Neural cell (in vitro differentiated cells): Measurements from ENCODE around the gene NLRP3. TPM values are rescaled to one million over a fixed set of nuclear protein-coding genes. Genes with fewer than 3 reads are reported as not detected.

Experiments
- H2AFZ ChIP-seq: fragments of 200-600, 300-800 bp; sonication (generic), shearing (Covaris generic); 2 replicates; pipeline ENCODE4 v1.6.0; 2014; ENCODE audit warnings: low read depth, mild to moderate bottlenecking, antibody characterized with exemption, low read length, moderate library complexity
- H3F3A ChIP-seq: fragments of 200-600 bp; shearing (Covaris generic); 2 replicates; pipeline ENCODE4 v1.6.1; 2016; ENCODE audit warnings: mild to moderate bottlenecking, moderate library complexity, mixed read lengths, antibody characterized with exemption, low read length; ENCODE audit not compliant: insufficient read depth, poor library complexity, severe bottlenecking
- H3K27ac ChIP-seq: fragments of 200-600, 300-800 bp; sonication (generic), shearing (Covaris generic); 2 replicates; pipeline ENCODE4 v1.5.1; 2014; ENCODE audit warnings: mild to moderate bottlenecking, low read length, moderate library complexity
- H3K27me3 ChIP-seq: fragments of 300-800, 200-600 bp; sonication (generic), shearing (Covaris generic); 2 replicates; pipeline ENCODE4 v1.6.0; 2014; ENCODE audit warnings: mild to moderate bottlenecking, low read depth, low read length, moderate library complexity; ENCODE audit not compliant: insufficient read depth
- H3K36me3 ChIP-seq: fragments of 300-800, 200-600 bp; sonication (generic), shearing (Covaris generic); 2 replicates; pipeline ENCODE4 v1.5.1; 2014; ENCODE audit warnings: mild to moderate bottlenecking, antibody characterized with exemption, low read length, moderate library complexity; ENCODE audit not compliant: insufficient read depth
- H3K4me2 ChIP-seq: fragments of 300-800, 200-600 bp; sonication (generic), shearing (Covaris generic); 2 replicates; pipeline ENCODE4 v1.6.0; 2014; ENCODE audit warnings: mild to moderate bottlenecking, low read length
- H3K4me3 ChIP-seq: fragments of 300-800, 200-600 bp; sonication (generic), shearing (Covaris generic); 2 replicates; pipeline ENCODE4 v1.5.1; 2014; ENCODE audit warnings: mild to moderate bottlenecking, low read length, moderate library complexity
- H3K79me2 ChIP-seq: fragments of 200-600 bp; shearing (Covaris generic); replicated peaks from 2 replicates; pipeline ENCODE4 v1.6.0; 2014; ENCODE audit warnings: mild to moderate bottlenecking, low read length, moderate library complexity; ENCODE audit not compliant: insufficient read depth
- H3K9ac ChIP-seq: fragments of 300-800, 200-600 bp; sonication (generic), shearing (Covaris generic); 2 replicates; pipeline ENCODE4 v1.6.1; 2016; ENCODE audit warnings: mild to moderate bottlenecking, low read length, mixed read lengths
- H3K9me2 ChIP-seq: fragments of 200-600 bp; shearing (Covaris generic); 2 replicates; pipeline ENCODE4 v1.6.1; 2016; ENCODE audit warnings: mild to moderate bottlenecking, low read length, mixed read lengths; ENCODE audit not compliant: insufficient read depth
- H3K9me3 ChIP-seq: fragments of 200-600, 300-800 bp; sonication (generic), shearing (Covaris generic); 2 replicates; pipeline ENCODE4 v1.6.1; 2016; ENCODE audit warnings: mild to moderate bottlenecking, mixed run types, low read length, moderate library complexity, mixed read lengths
- H4K20me1 ChIP-seq: fragments of 200-600 bp; shearing (Covaris generic); 2 replicates; pipeline ENCODE4 v1.6.1; 2016; ENCODE audit warnings: mild to moderate bottlenecking, mixed run types; ENCODE audit not compliant: insufficient read depth
- CTCF ChIP-seq: fragments of 450-650 bp; IDR thresholded peaks from 2 replicates; pipeline ENCODE4 v1.5.1; 2014; ENCODE audit warnings: antibody characterized with exemption, mild to moderate bottlenecking, moderate library complexity; ENCODE audit not compliant: poor library complexity, severe bottlenecking
- EP300 ChIP-seq: fragments of 450-650 bp; conservative IDR thresholded peaks from 2 replicates; pipeline ENCODE4 v1.6.1; 2014; ENCODE audit warnings: antibody characterized with exemption, mild to moderate bottlenecking, moderate library complexity; ENCODE audit not compliant: poor library complexity, severe bottlenecking
- EZH2 ChIP-seq: fragments of 200-600, 300-800 bp; shearing (Covaris generic), sonication (generic); IDR thresholded peaks from 2 replicates; pipeline ENCODE4 v1.6.1; 2014; ENCODE audit warnings: antibody characterized with exemption, low read length, borderline replicate concordance, mild to moderate bottlenecking; ENCODE audit not compliant: insufficient read depth, poor library complexity, severe bottlenecking
- MXI1 ChIP-seq: fragments of 450-650 bp; conservative IDR thresholded peaks from 2 replicates; pipeline ENCODE4 v1.6.1; 2014; ENCODE audit warnings: antibody characterized with exemption, mild to moderate bottlenecking; ENCODE audit not compliant: poor library complexity, severe bottlenecking
- POLR2AphosphoS5 ChIP-seq: IDR thresholded peaks from 2 replicates; pipeline ENCODE4 v1.6.1; 2012
- RAD21 ChIP-seq: fragments of 450-650 bp; conservative IDR thresholded peaks from 2 replicates; pipeline ENCODE4 v1.6.1; 2014; ENCODE audit warnings: antibody characterized with exemption, mild to moderate bottlenecking, moderate library complexity
- REST ChIP-seq: IDR thresholded peaks from 2 replicates; pipeline ENCODE4 v1.6.1; 2012; ENCODE audit warnings: borderline replicate concordance
- SMC3 ChIP-seq: fragments of 450-650 bp; conservative IDR thresholded peaks from 2 replicates; pipeline ENCODE4 v1.6.1; 2014; ENCODE audit warnings: antibody characterized with exemption, mild to moderate bottlenecking, moderate library complexity; ENCODE audit not compliant: poor library complexity
- TAF1 ChIP-seq: IDR thresholded peaks from 2 replicates; pipeline ENCODE4 v1.6.1; 2012; ENCODE audit warnings: low read depth
- polyA plus RNA-seq: library from polyadenylated mRNA; depleted of rRNA; stranded (reverse); fragments of >200 nt; gene quantifications from 2 replicates; pipeline ENCODE4 v1.2.3, GENCODE V29; 2014

The NLRP3 gene
- polyA plus RNA-seq, 1 donor from 2014 or later, result 0.36 TPM

- Histone ChIP-seq H3F3A (no peaks in the 10 kb centered on the region), H3K27me3 (no peaks in the 10 kb centered on the region), H3K9me2 (no peaks in the 10 kb centered on the region), H3K79me2 (no peaks in the 10 kb centered on the region), H3K36me3 (no peaks in the 10 kb centered on the region), H3K4me3 (no peak overlapping the region), H2AFZ (no peak overlapping the region), H3K4me2 (no peak overlapping the region), H3K9ac (no peak overlapping the region), H4K20me1 (no peaks in the 10 kb centered on the region), H3K27ac (no peak overlapping the region), H3K9me3 (no peaks in the 10 kb centered on the region)
- TF ChIP-seq POLR2AphosphoS5 (no peak), RAD21 (no peak), EZH2 (no peak), REST (no peak), TAF1 (no peak), CTCF (no peak), MXI1 (no peak), SMC3 (no peak), EP300 (no peak)
Observed at GRCh38 chr1:247366926-247367645, 48.9 kb upstream of the NLRP3 start.

- Histone ChIP-seq H3K79me2 (no peaks in the 10 kb centered on the region), H4K20me1 (no peaks in the 10 kb centered on the region), H3K9me3 (no peaks in the 10 kb centered on the region), H3K4me2 (no peak overlapping the region), H3K9me2 (no peaks in the 10 kb centered on the region), H3F3A (no peaks in the 10 kb centered on the region), H3K27ac (no peak overlapping the region), H3K36me3 (no peaks in the 10 kb centered on the region), H3K27me3 (no peaks in the 10 kb centered on the region), H2AFZ (no peak overlapping the region), H3K9ac (no peak overlapping the region), H3K4me3 (no peak overlapping the region)
- TF ChIP-seq TAF1, result no peak
- no peak for TF ChIP-seq EP300
- TF ChIP-seq RAD21, result no peak
Observed at GRCh38 chr1:247367786-247368422, 48.1 kb upstream of the NLRP3 start.
